Body of pancreas (tissue), 4 donors: Measurements from ENCODE around the gene TIGD2.
A peak's percentile ranks its signal among the peaks of the same experiment; 100 is the strongest.

ENCODE experiments used
- POLR2A ChIP-seq, 3 donors: fragments of 450-650 bp; IDR thresholded peaks; one replicate each; pipeline ENCODE4 v1.6.1; 2016; ENCODE audit warnings: antibody characterized with exemption in 3 of 3, mild to moderate bottlenecking in 2 of 3
- TF ChIP-seq, protein P1 (sequence below), 7 experiments: fragments of 450-650 bp in 4 of 7; fragments of 200-600 bp in 3 of 7; sonication (generic) in 3 of 7; IDR thresholded peaks; one replicate each; pipeline ENCODE4 v1.5.1; 2016 to 2019; ENCODE audit warnings: antibody characterized with exemption in 7 of 7

- TF ChIP-seq, protein P1, sequence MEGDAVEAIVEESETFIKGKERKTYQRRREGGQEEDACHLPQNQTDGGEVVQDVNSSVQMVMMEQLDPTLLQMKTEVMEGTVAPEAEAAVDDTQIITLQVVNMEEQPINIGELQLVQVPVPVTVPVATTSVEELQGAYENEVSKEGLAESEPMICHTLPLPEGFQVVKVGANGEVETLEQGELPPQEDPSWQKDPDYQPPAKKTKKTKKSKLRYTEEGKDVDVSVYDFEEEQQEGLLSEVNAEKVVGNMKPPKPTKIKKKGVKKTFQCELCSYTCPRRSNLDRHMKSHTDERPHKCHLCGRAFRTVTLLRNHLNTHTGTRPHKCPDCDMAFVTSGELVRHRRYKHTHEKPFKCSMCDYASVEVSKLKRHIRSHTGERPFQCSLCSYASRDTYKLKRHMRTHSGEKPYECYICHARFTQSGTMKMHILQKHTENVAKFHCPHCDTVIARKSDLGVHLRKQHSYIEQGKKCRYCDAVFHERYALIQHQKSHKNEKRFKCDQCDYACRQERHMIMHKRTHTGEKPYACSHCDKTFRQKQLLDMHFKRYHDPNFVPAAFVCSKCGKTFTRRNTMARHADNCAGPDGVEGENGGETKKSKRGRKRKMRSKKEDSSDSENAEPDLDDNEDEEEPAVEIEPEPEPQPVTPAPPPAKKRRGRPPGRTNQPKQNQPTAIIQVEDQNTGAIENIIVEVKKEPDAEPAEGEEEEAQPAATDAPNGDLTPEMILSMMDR (IDR thresholded peaks at IDR 0.05): peak; percentile 53 to 91 (median 81)
- no peak for TF ChIP-seq POLR2A (IDR thresholded peaks at IDR 0.05)
These were observed 47.7 kb downstream of the TIGD2 start for GRCh38 chr4:89158884-89159503.
